Measurements from ENCODE around the gene RDM1.

- TF ChIP-seq CTCF (IDR thresholded peaks at IDR 0.05; ENCODE audit: borderline replicate concordance, extremely low read depth, low read length, poor library complexity, severe bottlenecking) = no peak
- no peak for TF ChIP-seq EZH2 (IDR thresholded peaks at IDR 0.05; ENCODE audit: borderline replicate concordance, low read depth, low read length, severe bottlenecking)
Observed at GRCh38 chr17:35936063-35936462, 5.5 kb upstream of the RDM1 start.

All from DND-41 (cell line).